ENCODE measurements around the gene NEXMIF.

DNA sequence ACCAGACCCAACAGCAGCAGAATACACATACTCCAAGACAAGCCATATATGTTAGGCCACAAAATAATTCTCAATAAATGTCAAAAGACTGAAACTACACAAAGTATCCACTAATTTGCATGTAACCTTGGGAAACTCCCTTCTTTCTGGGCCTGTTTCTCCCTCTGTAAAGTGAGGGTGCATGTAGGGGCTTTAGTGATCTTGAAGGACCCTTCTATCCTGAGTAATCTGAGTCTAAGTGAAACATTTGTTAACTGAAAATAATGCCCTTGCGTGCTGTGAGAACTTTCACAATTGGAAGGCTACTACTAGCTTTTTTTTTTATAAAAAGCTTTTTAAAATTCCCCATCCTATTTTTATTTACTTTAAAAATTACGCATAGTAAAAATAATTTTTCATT lies 125.2 kb downstream of the NEXMIF start:
- TF ChIP-seq POLR2A (IDR thresholded peaks at IDR 0.05; ENCODE audit: low read depth, low read length) (no peak), TAF1 (IDR thresholded peaks at IDR 0.05; ENCODE audit: low read depth, low read length) (no peak), POLR2AphosphoS5 (IDR thresholded peaks at IDR 0.05; ENCODE audit: low read depth, low read length) (no peak), PAX5 (IDR thresholded peaks at IDR 0.05; ENCODE audit: insufficient read depth, low read length, severe bottlenecking) (no peak)

All from GM12891 (cell line).